H1 (cell line): ENCODE data around the gene EFNA3.

Source experiments
- CTCF ChIP-seq, 3 experiments: IDR thresholded peaks; 1 replicate in 2 of 3; 2 replicates in 1 of 3; pipeline versions ENCODE4 v1.5.1 to v1.6.1; 2011; ENCODE audit warnings: low read length in 3 of 3, mild to moderate bottlenecking in 3 of 3, inconsistent platforms in 2 of 3, low read depth in 1 of 3, moderate library complexity in 1 of 3; ENCODE audit not compliant: insufficient read depth in 1 of 3; ENCODE audit errors: control extremely low read depth in 1 of 3
- EZH2 ChIP-seq: fragments of 200-600 bp; sonication (generic); IDR thresholded peaks from 2 replicates; pipeline ENCODE4 v1.7.1; 2012; ENCODE audit warnings: low read depth, mild to moderate bottlenecking, moderate library complexity, low read length, inconsistent platforms; ENCODE audit not compliant: severe bottlenecking
- MAX ChIP-seq: IDR thresholded peaks from 2 replicates; pipeline ENCODE4 v1.6.1; 2012; ENCODE audit warnings: inconsistent platforms
- POLR2AphosphoS5 ChIP-seq: IDR thresholded peaks from 2 replicates; pipeline ENCODE4 v1.6.1; 2011; ENCODE audit warnings: low read depth, low read length
- RAD21 ChIP-seq, 2 experiments: IDR thresholded peaks in 1 of 2; conservative IDR thresholded peaks in 1 of 2; 2 replicates each; pipeline ENCODE4 v1.6.1; 2011; ENCODE audit warnings: low read depth in 2 of 2, low read length in 2 of 2, improper control_type of control experiment in 1 of 2, inconsistent platforms in 1 of 2, mild to moderate bottlenecking in 1 of 2, moderate library complexity in 1 of 2
- SIN3A ChIP-seq, 2 experiments: IDR thresholded peaks in 1 of 2; conservative IDR thresholded peaks in 1 of 2; 2 replicates each; pipeline ENCODE4 v1.6.1; 2011 to 2012; ENCODE audit warnings: low read length in 2 of 2, improper control_type of control experiment in 1 of 2, low read depth in 1 of 2, mild to moderate bottlenecking in 1 of 2
- YY1 ChIP-seq: IDR thresholded peaks from 2 replicates; pipeline ENCODE4 v1.6.1; 2011; ENCODE audit warnings: low read depth, mild to moderate bottlenecking, low read length

DNA sequence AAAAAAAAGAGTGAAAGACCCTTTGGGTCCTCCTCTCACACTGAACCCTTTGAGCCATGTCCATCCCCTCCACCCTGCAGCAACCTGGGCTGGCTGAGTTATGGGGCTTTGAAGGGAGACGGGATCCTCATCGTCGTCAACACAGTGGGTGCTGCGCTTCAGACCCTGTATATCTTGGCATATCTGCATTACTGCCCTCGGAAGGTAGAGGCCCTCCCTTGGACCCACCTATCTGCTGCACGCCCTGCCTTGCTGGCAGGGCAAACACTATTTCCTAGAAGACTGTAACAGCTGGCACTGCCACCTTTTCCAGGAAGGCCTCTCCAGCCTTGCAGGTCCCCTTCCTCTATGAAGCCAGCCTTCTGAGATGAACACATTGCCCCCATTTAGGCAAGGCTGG is 58.1 kb downstream of the EFNA3 start:
- no peak for TF ChIP-seq MAX
- no peak for TF ChIP-seq CTCF (IDR thresholded peaks at IDR 0.05; ENCODE audit: control extremely low read depth in 1 of 3, insufficient read depth in 1 of 3, low read depth in 1 of 3, low read length in 3 of 3)
- TF ChIP-seq YY1: no peak
- TF ChIP-seq POLR2AphosphoS5: no peak
- TF ChIP-seq RAD21 (IDR thresholded peaks at IDR 0.05 in 1 of 2, conservative IDR thresholded peaks at IDR 0.05 in 1 of 2; ENCODE audit: low read depth in 2 of 2, low read length in 2 of 2): no peak
- TF ChIP-seq EZH2: no peak
- TF ChIP-seq SIN3A (conservative IDR thresholded peaks at IDR 0.05 in 1 of 2, IDR thresholded peaks at IDR 0.05 in 1 of 2; ENCODE audit: low read depth in 1 of 2, low read length in 2 of 2): no peak
